ENCODE measurements around the gene FLNB. TPM values are rescaled to one million over a fixed set of nuclear protein-coding genes. Genes with fewer than 3 reads are reported as not detected.
A peak's percentile ranks its signal among the peaks of the same experiment; 100 is the strongest.

Gene FLNB
- total and polyA plus RNA-seq, 2 of the 13 experiments (the other 11 are each of a cell fraction or from before 2014, with no cell fraction given), result 106 to 130 TPM

GRCh38 chr3:58167431-58168351 is 159.5 kb downstream of the FLNB start (continued):
- TF ChIP-seq ESRRA (CRISPR knock-in tag; IDR thresholded peaks at IDR 0.05; ENCODE audit: low read depth) (no peak), NRL (CRISPR knock-in tag; IDR thresholded peaks at IDR 0.05; ENCODE audit: borderline replicate concordance) (peak; percentile 89), STAG1 (CRISPR knock-in tag; IDR thresholded peaks at IDR 0.05) (peak; percentile 58), AGO2 (optimal IDR thresholded peaks at IDR 0.05; ENCODE audit: low read depth, low read length) (peak; percentile 57), TARDBP (CRISPR knock-in tag; IDR thresholded peaks at IDR 0.05) (peak; percentile 52; the same call in 1 of the 2 replicates), TEAD3 (CRISPR knock-in tag; optimal IDR thresholded peaks at IDR 0.05; ENCODE audit: borderline replicate concordance) (peak; percentile 70), ARNTL (CRISPR knock-in tag; IDR thresholded peaks at IDR 0.05) (0 out of 2 replicates have a peak, but pooled peaks have one; percentile 17), MEIS1 (CRISPR knock-in tag; IDR thresholded peaks at IDR 0.05; ENCODE audit: borderline replicate concordance) (0 out of 2 replicates have a peak, but pooled peaks have one; percentile 18), ZBTB39 (CRISPR knock-in tag; IDR thresholded peaks at IDR 0.05) (no peak), MYC (CRISPR knock-in tag; IDR thresholded peaks at IDR 0.05; ENCODE audit: borderline replicate concordance) (peak; percentile 16; the same call in 1 of the 2 replicates), THAP9 (CRISPR knock-in tag; IDR thresholded peaks at IDR 0.05; ENCODE audit: borderline replicate concordance) (peak; percentile 20; the same call in 1 of the 2 replicates), ATM (IDR thresholded peaks at IDR 0.05; ENCODE audit: borderline replicate concordance) (no peak)
- TF ChIP-seq, protein P1, sequence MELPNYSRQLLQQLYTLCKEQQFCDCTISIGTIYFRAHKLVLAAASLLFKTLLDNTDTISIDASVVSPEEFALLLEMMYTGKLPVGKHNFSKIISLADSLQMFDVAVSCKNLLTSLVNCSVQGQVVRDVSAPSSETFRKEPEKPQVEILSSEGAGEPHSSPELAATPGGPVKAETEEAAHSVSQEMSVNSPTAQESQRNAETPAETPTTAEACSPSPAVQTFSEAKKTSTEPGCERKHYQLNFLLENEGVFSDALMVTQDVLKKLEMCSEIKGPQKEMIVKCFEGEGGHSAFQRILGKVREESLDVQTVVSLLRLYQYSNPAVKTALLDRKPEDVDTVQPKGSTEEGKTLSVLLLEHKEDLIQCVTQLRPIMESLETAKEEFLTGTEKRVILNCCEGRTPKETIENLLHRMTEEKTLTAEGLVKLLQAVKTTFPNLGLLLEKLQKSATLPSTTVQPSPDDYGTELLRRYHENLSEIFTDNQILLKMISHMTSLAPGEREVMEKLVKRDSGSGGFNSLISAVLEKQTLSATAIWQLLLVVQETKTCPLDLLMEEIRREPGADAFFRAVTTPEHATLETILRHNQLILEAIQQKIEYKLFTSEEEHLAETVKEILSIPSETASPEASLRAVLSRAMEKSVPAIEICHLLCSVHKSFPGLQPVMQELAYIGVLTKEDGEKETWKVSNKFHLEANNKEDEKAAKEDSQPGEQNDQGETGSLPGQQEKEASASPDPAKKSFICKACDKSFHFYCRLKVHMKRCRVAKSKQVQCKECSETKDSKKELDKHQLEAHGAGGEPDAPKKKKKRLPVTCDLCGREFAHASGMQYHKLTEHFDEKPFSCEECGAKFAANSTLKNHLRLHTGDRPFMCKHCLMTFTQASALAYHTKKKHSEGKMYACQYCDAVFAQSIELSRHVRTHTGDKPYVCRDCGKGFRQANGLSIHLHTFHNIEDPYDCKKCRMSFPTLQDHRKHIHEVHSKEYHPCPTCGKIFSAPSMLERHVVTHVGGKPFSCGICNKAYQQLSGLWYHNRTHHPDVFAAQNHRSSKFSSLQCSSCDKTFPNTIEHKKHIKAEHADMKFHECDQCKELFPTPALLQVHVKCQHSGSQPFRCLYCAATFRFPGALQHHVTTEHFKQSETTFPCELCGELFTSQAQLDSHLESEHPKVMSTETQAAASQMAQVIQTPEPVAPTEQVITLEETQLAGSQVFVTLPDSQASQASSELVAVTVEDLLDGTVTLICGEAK (IDR thresholded peaks at IDR 0.05), result no peak
- TF ChIP-seq, protein P1 (CRISPR knock-in tag; IDR thresholded peaks at IDR 0.05), result 0 out of 2 replicates have a peak, but pooled peaks have one; percentile 16
